ENCODE data around the gene KRT15.

KRT15 gene

DNA sequence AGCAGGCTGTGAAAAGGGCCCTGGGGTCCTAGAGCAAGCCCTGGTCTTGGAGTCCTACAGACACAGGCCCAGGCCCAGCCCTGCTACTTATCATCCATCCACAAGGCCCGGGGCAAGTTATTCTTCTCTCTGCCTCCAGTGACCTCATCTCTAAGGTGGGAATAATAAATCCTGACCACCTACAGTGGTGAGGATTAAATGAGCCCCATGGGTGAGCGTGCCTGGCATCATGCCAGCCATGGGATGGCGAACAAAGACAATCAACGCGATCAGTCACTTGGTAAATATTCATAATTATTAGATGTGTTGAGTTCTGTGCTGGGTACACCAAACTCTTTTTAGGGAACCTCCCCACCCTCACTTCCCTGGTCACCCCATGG, 5.5 kb downstream of the KRT15 start:
- DNase-seq (ENCODE audit: low read depth) = no peak
- H3K4me3 ChIP-seq (ENCODE audit: control insufficient read depth, low read depth, low read length) = no peak overlapping the region
- TF ChIP-seq, protein P1, sequence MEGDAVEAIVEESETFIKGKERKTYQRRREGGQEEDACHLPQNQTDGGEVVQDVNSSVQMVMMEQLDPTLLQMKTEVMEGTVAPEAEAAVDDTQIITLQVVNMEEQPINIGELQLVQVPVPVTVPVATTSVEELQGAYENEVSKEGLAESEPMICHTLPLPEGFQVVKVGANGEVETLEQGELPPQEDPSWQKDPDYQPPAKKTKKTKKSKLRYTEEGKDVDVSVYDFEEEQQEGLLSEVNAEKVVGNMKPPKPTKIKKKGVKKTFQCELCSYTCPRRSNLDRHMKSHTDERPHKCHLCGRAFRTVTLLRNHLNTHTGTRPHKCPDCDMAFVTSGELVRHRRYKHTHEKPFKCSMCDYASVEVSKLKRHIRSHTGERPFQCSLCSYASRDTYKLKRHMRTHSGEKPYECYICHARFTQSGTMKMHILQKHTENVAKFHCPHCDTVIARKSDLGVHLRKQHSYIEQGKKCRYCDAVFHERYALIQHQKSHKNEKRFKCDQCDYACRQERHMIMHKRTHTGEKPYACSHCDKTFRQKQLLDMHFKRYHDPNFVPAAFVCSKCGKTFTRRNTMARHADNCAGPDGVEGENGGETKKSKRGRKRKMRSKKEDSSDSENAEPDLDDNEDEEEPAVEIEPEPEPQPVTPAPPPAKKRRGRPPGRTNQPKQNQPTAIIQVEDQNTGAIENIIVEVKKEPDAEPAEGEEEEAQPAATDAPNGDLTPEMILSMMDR (conservative IDR thresholded peaks at IDR 0.05; ENCODE audit: control insufficient read depth, insufficient read depth, low read depth, low read length) = no peak

DNA sequence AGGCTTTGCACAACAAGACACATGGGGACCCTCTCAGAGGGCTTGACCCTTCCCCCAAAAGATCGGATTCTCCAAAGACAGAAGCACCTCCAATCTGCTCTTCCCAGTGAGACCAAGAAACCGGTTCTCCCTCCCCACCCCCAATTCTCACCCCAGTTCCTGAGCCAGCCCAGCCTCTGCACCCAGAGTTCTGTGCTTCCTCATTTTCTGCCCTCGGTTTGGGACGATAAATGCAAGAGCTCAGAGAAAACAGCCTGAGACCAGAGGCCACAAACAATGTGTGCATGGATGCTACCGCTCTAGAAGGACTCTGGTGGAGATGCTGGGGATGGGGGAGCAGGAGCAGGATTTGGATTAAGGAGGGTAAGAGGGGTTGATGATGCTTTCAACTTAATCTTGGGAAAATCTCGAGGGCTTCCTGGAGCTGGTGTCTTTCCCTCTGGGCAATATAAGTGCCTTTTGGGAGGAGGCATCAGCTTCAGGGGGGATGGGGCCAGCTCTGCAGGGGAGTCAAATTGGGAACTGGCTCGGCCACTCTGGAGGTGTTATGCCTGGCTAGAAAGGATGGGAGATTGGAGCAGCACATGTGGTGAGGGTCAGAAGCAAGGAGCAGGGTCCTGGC, 6.0 kb downstream of the KRT15 start:
- DNase-seq (ENCODE audit: low read depth) = no peak
- TF ChIP-seq, protein P1 (conservative IDR thresholded peaks at IDR 0.05; ENCODE audit: control insufficient read depth, insufficient read depth, low read depth, low read length) = no peak
- H3K4me3 ChIP-seq (ENCODE audit: control insufficient read depth, low read depth, low read length) = no peak overlapping the region

DNA sequence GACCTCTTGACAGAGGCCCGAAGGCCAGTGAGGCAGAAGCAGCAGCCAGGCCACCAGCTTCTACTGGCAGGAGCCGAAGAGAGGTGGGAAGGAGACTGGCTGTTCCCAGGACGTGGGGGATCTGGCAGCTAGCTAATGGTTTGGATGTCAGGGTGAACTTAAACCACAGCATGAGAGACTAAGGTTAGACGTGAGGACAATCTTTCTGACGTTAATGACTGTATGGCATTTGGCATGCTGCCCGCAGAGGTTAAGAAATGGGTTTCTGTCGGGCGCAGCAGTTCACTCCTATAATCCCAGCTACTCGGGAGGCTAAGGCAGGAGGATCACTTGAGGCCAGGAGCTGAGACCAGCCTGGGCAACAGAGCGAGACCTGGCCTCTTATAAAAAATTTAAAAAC, 7.0 kb downstream of the KRT15 start:
- no peak overlapping the region for H3K4me3 ChIP-seq (ENCODE audit: control insufficient read depth, low read depth, low read length)
- DNase-seq (ENCODE audit: low read depth) = no peak
- TF ChIP-seq, protein P1 (conservative IDR thresholded peaks at IDR 0.05; ENCODE audit: control insufficient read depth, insufficient read depth, low read depth, low read length) = no peak

DNA sequence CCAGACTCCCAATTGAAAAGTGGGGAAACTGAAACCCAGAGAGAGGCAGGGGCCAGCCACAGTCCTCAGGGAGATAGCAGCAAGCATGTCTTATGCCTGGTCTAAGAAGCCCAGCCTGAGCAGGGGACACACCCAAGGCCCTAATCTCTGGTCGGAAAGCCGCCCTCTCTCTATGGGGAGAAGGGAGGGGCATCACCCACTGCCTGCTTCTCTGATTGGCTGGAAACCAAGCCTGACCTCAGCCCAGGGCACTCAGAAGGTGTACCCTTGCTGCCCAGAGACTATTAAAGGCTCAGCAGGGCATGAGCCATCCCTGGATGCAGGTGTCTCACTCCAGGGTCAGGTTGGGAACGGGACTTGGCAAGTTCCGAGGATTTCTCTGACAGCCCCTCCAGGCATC, 7.6 kb downstream of the KRT15 start:
- TF ChIP-seq, protein P1 (conservative IDR thresholded peaks at IDR 0.05; ENCODE audit: control insufficient read depth, insufficient read depth, low read depth, low read length) = no peak
- H3K4me3 ChIP-seq (ENCODE audit: control insufficient read depth, low read depth, low read length) = no peak overlapping the region
- no peak for DNase-seq (ENCODE audit: low read depth)

DNA sequence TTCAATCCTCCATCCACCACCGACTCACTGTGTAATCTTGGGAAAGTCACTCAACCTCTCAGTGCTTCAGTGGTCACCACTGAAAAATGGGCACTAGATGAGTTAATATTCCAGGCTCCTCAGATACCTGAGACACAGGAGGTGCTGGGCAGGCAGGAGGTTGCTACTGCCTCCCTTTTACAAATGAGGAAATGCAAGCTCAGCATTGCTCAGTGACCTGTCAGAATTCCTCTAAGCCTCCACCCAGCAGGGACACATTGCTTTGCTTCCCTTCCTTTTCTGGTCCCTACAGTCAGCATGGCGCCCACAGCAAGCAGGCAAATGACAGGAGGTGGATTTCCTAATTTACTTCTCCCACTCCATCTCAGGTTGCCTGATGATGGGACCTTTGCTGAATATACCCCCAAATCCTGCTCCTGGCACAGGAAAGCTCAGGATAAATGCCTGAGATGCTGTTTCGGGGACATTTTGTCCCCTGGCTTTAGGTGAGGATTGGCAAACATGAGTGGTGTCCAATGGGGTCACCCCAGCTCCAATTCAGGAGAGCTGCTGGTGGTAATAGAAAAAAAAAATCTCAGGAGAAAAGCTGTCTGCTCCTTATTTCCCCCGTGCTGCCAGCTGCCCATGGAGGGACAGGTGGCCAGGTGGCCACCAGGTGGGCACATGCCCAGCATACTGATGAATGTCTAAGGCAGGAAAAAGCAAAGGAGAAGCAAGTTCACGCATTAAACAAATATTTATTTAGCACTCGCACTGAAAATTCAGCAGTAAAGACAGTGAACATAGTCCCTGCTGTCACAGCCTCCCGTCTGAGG, 8.2 kb downstream of the KRT15 start:
- TF ChIP-seq, protein P1 (conservative IDR thresholded peaks at IDR 0.05; ENCODE audit: control insufficient read depth, insufficient read depth, low read depth, low read length) = no peak
- no peak for DNase-seq (ENCODE audit: low read depth)
- no peak overlapping the region for H3K4me3 ChIP-seq (ENCODE audit: control insufficient read depth, low read depth, low read length)

DNA sequence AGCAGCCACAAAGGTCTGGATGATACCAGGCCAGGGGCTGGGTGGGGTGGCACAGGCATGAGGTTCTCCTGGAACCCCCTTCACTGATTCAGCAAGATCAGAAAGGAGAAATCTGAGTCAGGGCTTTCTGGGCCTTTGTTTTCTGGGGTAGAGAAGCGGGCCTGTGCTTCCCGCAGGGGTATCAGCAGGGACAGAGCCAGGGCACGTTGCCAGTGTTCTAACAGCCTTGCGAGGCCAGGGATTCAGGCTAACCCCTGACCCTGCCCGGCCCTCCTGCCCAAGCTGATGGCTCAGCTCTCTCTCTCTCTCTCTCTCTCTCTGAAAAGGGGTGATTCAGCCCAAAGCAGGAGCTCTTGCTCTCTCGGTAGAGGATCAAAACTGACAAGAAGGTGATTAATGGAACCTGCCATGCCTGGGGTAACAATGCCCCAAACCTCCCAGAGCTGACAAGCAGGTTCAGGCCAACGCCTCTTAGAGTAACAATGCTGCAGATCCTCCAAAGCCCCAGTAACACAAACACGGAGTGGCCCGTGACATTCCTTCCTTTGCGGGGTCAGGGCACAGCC, 11.3 kb downstream of the KRT15 start:
- no peak overlapping the region for H3K4me3 ChIP-seq (ENCODE audit: control insufficient read depth, low read depth, low read length)
- DNase-seq (ENCODE audit: low read depth) = no peak
- TF ChIP-seq, protein P1 (conservative IDR thresholded peaks at IDR 0.05; ENCODE audit: control insufficient read depth, insufficient read depth, low read depth, low read length) = no peak

All from fibroblast of mammary gland (primary cell).